ENCODE measurements around the gene CSNK1G2.

The CSNK1G2 gene

GRCh38 chr19:1991018-1991913 is 50.3 kb downstream of the CSNK1G2 start:
- DNase-seq (ENCODE audit: low read depth in 1 of 2, low spot score in 1 of 2) = no peak
- in situ Hi-C loops (cut with HindIII; ENCODE audit: low pct_unique_long_range_greater_than_20kb, low sequenced_read_pairs) = no loop called here
- no peak for TF ChIP-seq JUND (IDR thresholded peaks at IDR 0.05; ENCODE audit: low read depth)

- in situ Hi-C loops (cut with HindIII; ENCODE audit: low pct_unique_long_range_greater_than_20kb, low sequenced_read_pairs) = no loop called here
- peak; percentile 63 to 76 for DNase-seq (ENCODE audit: low read depth in 1 of 2, low spot score in 1 of 2)
- TF ChIP-seq JUND (IDR thresholded peaks at IDR 0.05; ENCODE audit: low read depth) = no peak
Measured at GRCh38 chr19:1992759-1993260, 51.8 kb downstream of the CSNK1G2 start.

GRCh38 chr19:1997353-1998233 is 56.6 kb downstream of the CSNK1G2 start:
- DNase-seq (ENCODE audit: low read depth in 1 of 2, low spot score in 1 of 2) = no peak
- in situ Hi-C loops (cut with HindIII; ENCODE audit: low pct_unique_long_range_greater_than_20kb, low sequenced_read_pairs) = no loop called here

GRCh38 chr19:1998712-1999708 is 58.0 kb downstream of the CSNK1G2 start:
- no peak for DNase-seq (ENCODE audit: low read depth in 1 of 2, low spot score in 1 of 2)
- in situ Hi-C loops (cut with HindIII; ENCODE audit: low pct_unique_long_range_greater_than_20kb, low sequenced_read_pairs) = no loop called here
- TF ChIP-seq JUND (IDR thresholded peaks at IDR 0.05; ENCODE audit: low read depth) = no peak

More at GRCh38 chr19:1997353-1998233, 56.6 kb downstream of the CSNK1G2 start:
- TF ChIP-seq JUND (IDR thresholded peaks at IDR 0.05; ENCODE audit: low read depth) = no peak

- in situ Hi-C loops (cut with HindIII; ENCODE audit: low pct_unique_long_range_greater_than_20kb, low sequenced_read_pairs) = no loop called here
- no peak for DNase-seq (ENCODE audit: low read depth in 1 of 2, low spot score in 1 of 2)
- TF ChIP-seq JUND (IDR thresholded peaks at IDR 0.05; ENCODE audit: low read depth) = no peak
Measured at GRCh38 chr19:1999856-2000515, 59.0 kb downstream of the CSNK1G2 start.

GRCh38 chr19:2003874-2004273 is 62.9 kb downstream of the CSNK1G2 start:
- in situ Hi-C loops (cut with HindIII; ENCODE audit: low pct_unique_long_range_greater_than_20kb, low sequenced_read_pairs) = no loop called here
- DNase-seq (ENCODE audit: low read depth in 1 of 2, low spot score in 1 of 2) = no peak
- no peak for TF ChIP-seq JUND (IDR thresholded peaks at IDR 0.05; ENCODE audit: low read depth)

- in situ Hi-C loops (cut with HindIII; ENCODE audit: low pct_unique_long_range_greater_than_20kb, low sequenced_read_pairs) = no loop called here
- TF ChIP-seq JUND (IDR thresholded peaks at IDR 0.05; ENCODE audit: low read depth) = no peak
- DNase-seq (ENCODE audit: low read depth in 1 of 2, low spot score in 1 of 2) = no peak
Measured at GRCh38 chr19:2010135-2010668, 69.2 kb downstream of the CSNK1G2 start.

GRCh38 chr19:2011169-2011568 is 70.2 kb downstream of the CSNK1G2 start:
- no peak for DNase-seq (ENCODE audit: low read depth in 1 of 2, low spot score in 1 of 2)
- in situ Hi-C loops (cut with HindIII; ENCODE audit: low pct_unique_long_range_greater_than_20kb, low sequenced_read_pairs) = no loop called here
- no peak for TF ChIP-seq JUND (IDR thresholded peaks at IDR 0.05; ENCODE audit: low read depth)

- in situ Hi-C loops (cut with HindIII; ENCODE audit: low pct_unique_long_range_greater_than_20kb, low sequenced_read_pairs) = no loop called here
- DNase-seq (ENCODE audit: low read depth in 1 of 2, low spot score in 1 of 2) = no peak
- TF ChIP-seq JUND (IDR thresholded peaks at IDR 0.05; ENCODE audit: low read depth) = no peak
Measured at GRCh38 chr19:2012941-2013682, 72.1 kb downstream of the CSNK1G2 start.

- no peak for DNase-seq (ENCODE audit: low read depth in 1 of 2, low spot score in 1 of 2)
- TF ChIP-seq JUND (IDR thresholded peaks at IDR 0.05; ENCODE audit: low read depth) = no peak
- in situ Hi-C loops (cut with HindIII; ENCODE audit: low pct_unique_long_range_greater_than_20kb, low sequenced_read_pairs) = no loop called here
Measured at GRCh38 chr19:2013683-2013961, 72.7 kb downstream of the CSNK1G2 start.

- no peak for DNase-seq (ENCODE audit: low read depth in 1 of 2, low spot score in 1 of 2)
- in situ Hi-C loops (cut with HindIII; ENCODE audit: low pct_unique_long_range_greater_than_20kb, low sequenced_read_pairs) = no loop called here
- no peak for TF ChIP-seq JUND (IDR thresholded peaks at IDR 0.05; ENCODE audit: low read depth)
Measured at GRCh38 chr19:2014131-2014571, 73.2 kb downstream of the CSNK1G2 start.
